Stimulated activated memory B cell treated with anti-CD40 and anti-IgM and Interleukin-4, amounts not matched to agents 10 μg/mL and 1 μg/mL and 100 μg/mL, for 72 hours (primary cell): Measurements from ENCODE around the gene TTPAL.

Experiments used
- ATAC-seq: fragments of 150-1000 bp; cut with Tn5 transposase; 2 replicates; pipeline ENCODE4 v1.10.0; 2021
- H3K27ac Mint-ChIP-seq: one replicate; pipeline ENCODE4 v1.8.0; 2022; ENCODE audit warnings: mild to moderate bottlenecking, mixed read lengths
- H3K27me3 Mint-ChIP-seq: one replicate; pipeline ENCODE4 v1.8.0; 2022; ENCODE audit warnings: mixed read lengths
- H3K36me3 Mint-ChIP-seq: one replicate; pipeline ENCODE4 v1.8.0; 2022; ENCODE audit warnings: mixed read lengths
- H3K4me1 Mint-ChIP-seq: one replicate; pipeline ENCODE4 v1.8.0; 2022; ENCODE audit warnings: mixed read lengths
- H3K4me3 Mint-ChIP-seq: one replicate; pipeline ENCODE4 v1.8.0; 2022; ENCODE audit warnings: mild to moderate bottlenecking, moderate library complexity, mixed read lengths
- H3K9me3 Mint-ChIP-seq: one replicate; pipeline ENCODE4 v1.8.0; 2022; ENCODE audit warnings: mixed read lengths

TTPAL gene

DNA sequence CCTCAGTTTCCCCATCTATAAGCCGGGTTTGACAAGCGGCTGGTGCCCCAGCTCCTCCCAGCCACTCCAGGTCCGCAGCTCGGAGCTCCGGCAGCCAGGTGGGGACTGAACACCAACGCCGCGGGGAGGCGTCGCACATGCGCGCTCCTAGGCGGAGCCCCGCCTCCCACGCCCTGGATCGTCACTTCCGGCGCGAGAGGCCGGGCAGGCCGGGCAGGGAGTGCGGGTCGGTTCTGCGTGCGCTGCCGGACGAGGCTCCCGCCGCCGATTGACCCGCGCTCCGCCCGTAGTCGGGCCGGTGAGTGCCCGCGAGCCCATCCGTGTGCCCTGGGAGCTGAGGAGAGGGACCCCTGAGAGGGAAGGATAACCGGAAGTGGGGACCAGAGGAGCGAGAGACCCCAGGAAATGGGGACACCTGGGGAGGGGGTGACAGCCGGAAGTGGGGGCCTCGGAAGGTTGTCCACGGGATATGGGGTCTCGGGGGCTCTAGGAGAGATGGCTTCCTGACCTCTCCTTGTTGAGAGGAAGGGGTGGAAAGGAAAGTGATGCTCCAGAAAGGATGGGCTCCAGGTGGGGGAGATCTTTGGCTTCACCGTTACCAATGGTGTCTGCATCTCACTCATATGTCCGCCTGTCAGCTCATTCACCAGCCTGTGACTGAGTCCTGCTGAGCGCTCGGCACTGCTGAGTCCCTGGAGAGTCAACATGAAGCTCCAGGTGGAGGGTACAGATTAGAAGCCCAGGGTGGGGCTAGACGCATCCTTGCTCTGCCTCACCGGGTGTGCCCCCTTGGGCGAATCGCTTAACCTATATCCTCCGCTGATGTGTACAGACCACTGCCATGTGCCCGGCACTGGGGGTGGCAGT lies at the start of gene TTPAL:
Gene TTPAL, plus strand, starts transcription at position 181 of the 867 bp plus-strand sequence. CDS start 4,126 bp downstream, outside the sequence.
- peaks cover 52% of the 10 kb centered on the region for H3K4me1 Mint-ChIP-seq
- H3K27me3 Mint-ChIP-seq, result no peaks in the 10 kb centered on the region
- peak; percentile 96 for ATAC-seq
- no peaks in the 10 kb centered on the region for H3K9me3 Mint-ChIP-seq
- H3K36me3 Mint-ChIP-seq, result peaks cover 10% of the 10 kb centered on the region
- H3K4me3 Mint-ChIP-seq, result peak within 1 kb of the TSS; percentile 92
- peak within 1 kb of the TSS; percentile 97 for H3K27ac Mint-ChIP-seq

- Mint-ChIP-seq H3K27ac (no peak overlapping the region), H3K4me3 (no peak overlapping the region), H3K36me3 (no peaks in the 10 kb centered on the region), H3K27me3 (peaks cover 16% of the 10 kb centered on the region), H3K4me1 (no peaks in the 10 kb centered on the region), H3K9me3 (no peaks in the 10 kb centered on the region)
- no peak for ATAC-seq
Measured at GRCh38 chr20:44425923-44426322, 49.8 kb upstream of the TTPAL start.

DNA sequence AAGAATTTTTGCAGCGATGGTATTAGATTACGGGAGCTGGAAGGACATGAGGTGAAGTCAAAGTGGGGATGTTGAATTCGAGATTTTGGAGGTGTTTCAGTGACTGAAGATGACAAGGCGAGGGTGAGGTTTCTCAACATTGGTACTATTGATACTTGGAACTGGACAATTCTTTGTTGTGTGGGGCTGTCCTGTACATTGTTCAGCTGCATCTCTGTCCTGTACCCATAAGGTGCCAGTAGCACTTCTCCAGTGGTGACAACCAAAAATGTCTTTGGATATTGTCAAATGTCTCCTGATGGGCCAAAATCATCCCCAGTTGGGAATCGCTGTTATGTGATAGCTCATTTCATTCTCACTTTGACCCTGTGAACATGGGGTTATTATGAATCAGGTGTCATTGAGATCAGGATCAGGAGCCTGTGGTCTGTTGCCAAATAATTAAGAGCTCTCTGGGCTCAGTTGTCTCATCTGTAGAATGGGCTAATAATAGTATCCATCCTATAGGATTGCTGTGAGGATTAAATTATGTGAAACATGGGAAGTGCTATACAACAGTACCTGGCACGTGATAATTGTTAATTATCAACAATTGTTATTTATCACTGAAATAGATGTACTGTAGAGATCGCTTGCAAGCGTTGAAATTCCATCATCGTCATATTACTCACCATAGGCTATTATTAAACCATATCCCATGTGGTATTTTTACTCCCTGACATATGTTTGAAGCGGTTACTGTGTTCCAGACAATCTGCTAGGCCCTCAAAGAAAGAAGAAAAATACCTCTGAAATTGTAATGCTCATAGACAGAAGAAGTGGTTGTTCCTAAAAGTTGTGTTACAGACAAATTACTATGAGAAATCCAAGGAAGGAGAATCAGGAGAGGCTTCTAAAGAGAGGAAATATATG lies 48.5 kb upstream of the TTPAL start:
- peaks cover 11% of the 10 kb centered on the region for H3K27me3 Mint-ChIP-seq
- no peaks in the 10 kb centered on the region for H3K4me1 Mint-ChIP-seq
- H3K4me3 Mint-ChIP-seq, result no peak overlapping the region
- H3K9me3 Mint-ChIP-seq, result no peaks in the 10 kb centered on the region
- no peaks in the 10 kb centered on the region for H3K36me3 Mint-ChIP-seq
- no peak overlapping the region for H3K27ac Mint-ChIP-seq
- ATAC-seq, result no peak

- Mint-ChIP-seq H3K4me1 (no peaks in the 10 kb centered on the region), H3K4me3 (no peak overlapping the region), H3K27ac (no peak overlapping the region), H3K27me3 (peaks cover 17% of the 10 kb centered on the region), H3K9me3 (no peaks in the 10 kb centered on the region), H3K36me3 (no peaks in the 10 kb centered on the region)
- ATAC-seq, result no peak
Measured at GRCh38 chr20:44427804-44428173, 47.9 kb upstream of the TTPAL start.

DNA sequence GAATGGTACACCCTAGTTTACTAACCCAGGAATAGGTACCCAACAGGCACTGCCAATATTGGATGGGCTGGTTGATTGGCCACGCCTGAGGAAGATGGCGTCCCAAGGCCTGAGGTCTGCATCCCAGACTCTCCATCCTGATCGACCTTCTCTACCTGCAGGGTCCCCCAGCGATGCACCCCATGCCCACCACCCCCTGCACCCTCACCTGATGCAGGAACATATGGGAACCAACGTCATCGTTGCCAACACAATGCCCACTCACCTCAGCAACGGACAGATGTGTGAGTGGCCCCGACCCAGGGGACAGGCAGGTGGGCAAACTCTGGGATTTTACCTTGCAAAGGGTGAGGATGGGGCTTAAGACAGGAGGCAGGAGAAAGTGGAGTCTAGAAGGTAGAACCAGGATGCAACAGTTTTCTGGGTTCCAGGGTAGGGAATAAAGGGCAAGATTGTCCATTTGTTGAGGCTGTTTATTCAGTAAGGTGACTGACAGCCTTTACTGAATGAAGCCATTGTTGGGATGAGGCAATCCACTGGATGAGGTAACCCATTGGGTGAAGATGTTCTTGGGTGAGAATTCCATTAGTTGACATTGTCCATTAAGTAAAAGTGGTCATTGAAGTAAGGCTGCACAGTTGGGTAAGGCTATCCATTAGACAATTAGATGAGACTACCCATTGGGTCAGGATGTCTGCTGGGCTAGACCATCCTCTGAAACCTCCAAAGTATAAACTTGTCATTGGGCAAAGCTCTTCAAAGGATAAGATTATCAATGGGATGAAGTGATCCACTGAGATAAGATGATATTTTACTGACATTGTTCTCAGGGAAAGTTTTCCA lies 47.3 kb upstream of the TTPAL start:
- no peak for ATAC-seq
- Mint-ChIP-seq H3K4me1 (no peaks in the 10 kb centered on the region), H3K9me3 (no peaks in the 10 kb centered on the region), H3K36me3 (no peaks in the 10 kb centered on the region), H3K27me3 (peaks cover 23% of the 10 kb centered on the region), H3K4me3 (no peak overlapping the region), H3K27ac (no peak overlapping the region)

GRCh38 chr20:44429017-44429339 lies 46.7 kb upstream of the TTPAL start:
- Mint-ChIP-seq H3K27ac (no peak overlapping the region), H3K36me3 (no peaks in the 10 kb centered on the region), H3K27me3 (peaks cover 25% of the 10 kb centered on the region), H3K4me1 (no peaks in the 10 kb centered on the region), H3K9me3 (no peaks in the 10 kb centered on the region), H3K4me3 (no peak overlapping the region)
- ATAC-seq, result no peak

- Mint-ChIP-seq H3K27ac (no peak overlapping the region), H3K9me3 (no peaks in the 10 kb centered on the region)
- no peak for ATAC-seq
Measured at GRCh38 chr20:44429419-44430269, 46.0 kb upstream of the TTPAL start.

DNA sequence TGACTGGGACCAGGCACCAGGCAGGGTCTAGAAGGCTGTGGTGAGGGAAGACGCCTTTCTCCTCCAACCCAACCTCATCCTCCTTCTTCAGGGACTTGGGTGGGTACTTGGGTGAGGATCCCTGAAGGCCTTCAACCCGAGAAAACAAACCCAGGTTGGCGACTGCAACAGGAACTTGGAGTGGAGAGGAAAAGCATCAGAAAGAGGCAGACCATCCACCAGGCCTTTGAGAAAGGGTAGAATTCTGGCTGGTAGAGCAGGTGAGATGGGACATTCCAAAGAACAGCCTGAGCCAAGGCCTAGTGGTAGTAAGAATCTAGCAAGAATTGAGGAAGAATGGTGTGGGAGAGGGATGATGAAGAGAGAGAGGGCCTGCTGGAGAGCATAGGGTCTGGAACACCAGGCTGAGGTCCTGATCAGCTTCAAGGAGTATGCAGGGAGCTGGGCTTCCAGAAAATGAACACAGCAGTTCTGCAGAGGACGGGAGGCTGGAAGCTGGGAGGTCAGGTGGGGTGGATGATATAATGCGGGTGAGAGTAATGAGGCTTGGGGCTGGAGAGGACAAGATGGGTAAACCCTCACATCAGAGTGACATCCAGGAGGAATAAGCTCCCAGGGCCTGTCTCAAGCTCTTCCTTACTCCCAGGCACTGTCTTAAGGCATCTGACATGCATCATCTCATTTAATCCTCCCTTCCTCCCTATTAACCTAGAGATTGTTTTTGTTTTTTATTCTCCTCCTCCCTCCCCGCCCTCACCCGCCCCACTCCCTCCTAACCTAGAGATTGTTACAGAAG lies 45.2 kb upstream of the TTPAL start:
- Mint-ChIP-seq H3K4me3 (no peak overlapping the region), H3K9me3 (no peaks in the 10 kb centered on the region), H3K27ac (no peak overlapping the region), H3K4me1 (no peaks in the 10 kb centered on the region), H3K36me3 (no peaks in the 10 kb centered on the region), H3K27me3 (peaks cover 25% of the 10 kb centered on the region)
- no peak for ATAC-seq

More at GRCh38 chr20:44429419-44430269, 46.0 kb upstream of the TTPAL start:
- Mint-ChIP-seq H3K36me3 (no peaks in the 10 kb centered on the region), H3K4me1 (no peaks in the 10 kb centered on the region), H3K4me3 (no peak overlapping the region), H3K27me3 (peaks cover 25% of the 10 kb centered on the region)

GRCh38 chr20:44431118-44431501 lies 44.6 kb upstream of the TTPAL start:
- Mint-ChIP-seq H3K4me1 (no peaks in the 10 kb centered on the region), H3K4me3 (no peak overlapping the region), H3K36me3 (no peaks in the 10 kb centered on the region), H3K27me3 (peaks cover 26% of the 10 kb centered on the region), H3K27ac (no peak overlapping the region), H3K9me3 (no peaks in the 10 kb centered on the region)
- ATAC-seq, result no peak

DNA sequence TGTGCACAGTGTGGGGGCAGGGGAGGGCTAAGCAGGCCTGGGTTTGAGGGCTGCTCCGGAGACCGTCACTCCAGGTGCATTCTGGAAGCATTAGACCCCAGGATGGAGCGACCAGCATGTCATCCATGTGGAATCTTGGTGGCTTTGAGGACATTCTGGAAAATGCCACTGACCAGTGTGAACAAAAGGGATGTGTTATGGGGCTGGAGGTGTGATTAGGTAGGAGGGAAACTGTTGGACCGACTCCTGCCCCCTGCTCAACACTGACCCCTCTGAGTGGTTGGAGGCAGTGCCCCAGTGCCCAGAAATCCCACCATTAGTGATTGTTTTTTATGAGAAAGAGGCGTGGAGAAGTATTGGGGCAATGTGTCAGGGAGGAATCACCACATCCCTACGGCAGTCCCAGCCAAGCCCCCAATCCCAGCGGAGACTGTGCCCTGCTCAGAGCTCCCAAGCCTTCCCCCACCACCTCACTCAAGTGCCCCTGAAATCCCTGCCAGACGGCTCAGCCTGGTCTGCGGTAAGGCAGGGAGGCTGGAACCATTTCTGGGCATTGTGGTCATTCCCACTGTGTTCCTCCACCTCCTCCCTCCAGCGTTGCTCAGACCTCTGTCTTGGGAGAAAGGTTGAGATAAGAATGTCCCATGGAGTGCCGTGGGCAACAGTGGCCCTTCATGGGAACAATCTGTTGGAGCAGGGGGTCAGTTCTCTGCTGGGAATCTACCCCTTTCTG lies 44.0 kb upstream of the TTPAL start:
- no peak for ATAC-seq
- Mint-ChIP-seq H3K27ac (no peak overlapping the region), H3K36me3 (no peaks in the 10 kb centered on the region), H3K27me3 (peaks cover 31% of the 10 kb centered on the region), H3K9me3 (no peaks in the 10 kb centered on the region), H3K4me1 (no peaks in the 10 kb centered on the region), H3K4me3 (no peak overlapping the region)

DNA sequence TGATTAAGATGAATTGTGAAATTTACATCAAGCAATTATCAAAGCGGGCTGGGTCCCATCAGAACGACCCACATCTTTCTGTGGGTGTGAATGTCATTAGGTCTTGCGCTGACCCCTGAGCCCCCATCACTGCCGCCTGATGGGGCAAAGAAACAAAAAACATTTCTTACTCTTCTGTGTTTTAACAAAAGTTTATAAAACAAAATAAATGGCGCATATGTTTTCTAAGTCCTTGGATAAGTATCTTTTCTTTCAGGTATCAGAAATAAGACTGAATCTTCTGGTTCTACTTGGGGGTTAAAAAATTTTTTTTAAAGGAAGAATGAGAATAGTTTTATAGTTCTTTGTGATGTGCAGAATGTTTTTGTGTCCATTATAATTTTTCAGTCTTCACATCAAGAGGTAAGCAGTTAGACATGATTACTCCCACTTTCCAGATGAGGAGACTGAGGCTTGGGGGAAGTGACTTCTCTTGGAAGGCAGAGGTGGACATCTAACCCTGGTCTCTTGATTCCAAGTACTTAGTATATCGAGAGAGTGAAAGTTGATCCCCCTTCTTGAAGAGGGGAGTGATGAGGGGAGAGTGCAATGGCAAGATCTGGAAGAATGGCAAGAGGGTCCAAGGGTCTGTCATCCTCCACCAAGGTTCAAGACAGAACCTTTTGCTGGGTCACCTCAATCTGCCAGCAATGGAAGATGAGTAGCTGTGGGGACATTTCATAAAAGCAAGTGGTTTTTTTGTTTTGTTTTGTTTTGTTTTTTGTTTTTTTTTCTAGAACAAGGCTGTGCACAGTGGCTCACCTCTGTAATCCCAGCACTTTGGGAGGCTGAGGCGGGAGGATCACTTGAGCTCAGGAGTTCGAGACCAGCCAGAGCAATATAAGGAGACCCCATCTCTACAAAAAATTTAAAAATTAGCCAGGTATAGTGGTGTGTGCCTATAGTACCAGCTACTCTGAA lies 42.8 kb upstream of the TTPAL start:
- Mint-ChIP-seq H3K36me3 (no peaks in the 10 kb centered on the region), H3K27me3 (peaks cover 31% of the 10 kb centered on the region), H3K4me3 (no peak overlapping the region), H3K4me1 (no peaks in the 10 kb centered on the region), H3K9me3 (no peaks in the 10 kb centered on the region), H3K27ac (no peak overlapping the region)
- ATAC-seq, result no peak

DNA sequence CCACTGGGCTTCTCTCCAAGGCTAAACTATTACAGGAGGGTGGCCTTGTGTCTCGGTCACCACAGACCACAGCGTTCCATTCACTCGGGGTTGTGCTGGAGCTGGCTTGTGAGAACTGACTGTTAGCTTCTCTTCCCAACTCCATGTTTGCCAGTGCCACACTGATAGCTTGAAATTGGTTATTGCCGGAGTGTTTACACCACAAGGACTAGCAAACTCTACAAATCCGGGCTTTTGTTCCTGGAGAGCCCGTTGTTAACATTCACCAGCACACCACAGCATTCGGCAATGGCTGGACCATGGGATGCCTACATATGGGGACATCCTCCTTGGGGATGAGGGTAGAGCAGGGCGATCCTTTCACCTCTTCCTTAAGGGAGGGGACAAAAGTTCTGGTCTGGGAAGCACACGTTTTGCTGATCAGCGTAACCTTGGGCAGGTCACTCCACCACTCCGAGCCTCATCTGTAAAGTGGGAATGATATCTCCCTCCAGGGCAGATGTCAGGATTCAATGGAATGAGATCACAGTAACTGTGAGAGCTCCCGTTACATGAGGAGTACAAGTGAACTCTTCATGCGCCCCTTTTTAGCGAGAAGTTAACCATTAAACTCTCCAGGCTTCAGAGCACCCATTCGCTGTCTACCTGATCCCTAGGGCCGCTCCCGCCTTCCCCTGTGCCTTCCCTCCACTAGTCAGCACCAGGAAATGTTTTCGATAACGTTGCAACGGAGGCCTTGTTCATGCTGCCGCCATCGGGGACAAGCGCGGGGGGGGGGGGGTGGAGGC lies 41.7 kb upstream of the TTPAL start:
- no peak for ATAC-seq
- Mint-ChIP-seq H3K27me3 (peaks cover 31% of the 10 kb centered on the region), H3K9me3 (no peaks in the 10 kb centered on the region), H3K4me3 (no peak overlapping the region), H3K36me3 (no peaks in the 10 kb centered on the region), H3K27ac (no peak overlapping the region), H3K4me1 (no peaks in the 10 kb centered on the region)
